ENCODE results near the gene ARMH2.

The ARMH2 gene

GRCh38 chr6:24798740-24799540 lies at the start of gene ARMH2:
TSS of gene ARMH2 (minus strand) at chr6:24798917. CDS start at chr6:24798857, 60 bp downstream.
- no peak for DNase-seq

- no peak for DNase-seq
Measured at GRCh38 chr6:24848461-24848860, 49.7 kb upstream of the ARMH2 start.

- no peak for DNase-seq
Measured at GRCh38 chr6:24847402-24847801, 48.7 kb upstream of the ARMH2 start.

- no peak for DNase-seq
Measured at GRCh38 chr6:24845578-24845977, 46.9 kb upstream of the ARMH2 start.

- DNase-seq, result no peak
Measured at GRCh38 chr6:24844903-24845302, 46.2 kb upstream of the ARMH2 start.

- DNase-seq, result no peak
Measured at GRCh38 chr6:24844061-24844460, 45.3 kb upstream of the ARMH2 start.

GRCh38 chr6:24840187-24840586 lies 41.5 kb upstream of the ARMH2 start:
- no peak for DNase-seq

- no peak for DNase-seq
Measured at GRCh38 chr6:24838994-24839393, 40.3 kb upstream of the ARMH2 start.

GRCh38 chr6:24838081-24838480 lies 39.4 kb upstream of the ARMH2 start:
- DNase-seq, result no peak

- no peak for DNase-seq
Measured at GRCh38 chr6:24836109-24836508, 37.4 kb upstream of the ARMH2 start.

- no peak for DNase-seq
Measured at GRCh38 chr6:24833711-24834386, 35.1 kb upstream of the ARMH2 start.

GRCh38 chr6:24832794-24833193 lies 34.1 kb upstream of the ARMH2 start:
- no peak for DNase-seq

- no peak for DNase-seq
Measured at GRCh38 chr6:24831771-24832716, 33.3 kb upstream of the ARMH2 start.

GRCh38 chr6:24829657-24830056 lies 30.9 kb upstream of the ARMH2 start:
- DNase-seq, result no peak

GRCh38 chr6:24827970-24828369 lies 29.3 kb upstream of the ARMH2 start:
- DNase-seq, result no peak

GRCh38 chr6:24827162-24827561 lies 28.4 kb upstream of the ARMH2 start:
- no peak for DNase-seq

GRCh38 chr6:24825130-24825630 lies 26.5 kb upstream of the ARMH2 start:
- no peak for DNase-seq

- DNase-seq, result no peak
Measured at GRCh38 chr6:24824142-24824938, 25.6 kb upstream of the ARMH2 start.

- no peak for DNase-seq
Measured at GRCh38 chr6:24823185-24823584, 24.5 kb upstream of the ARMH2 start.

- DNase-seq, result no peak
Measured at GRCh38 chr6:24822696-24823095, 24.0 kb upstream of the ARMH2 start.

GRCh38 chr6:24821860-24822444 lies 23.2 kb upstream of the ARMH2 start:
- no peak for DNase-seq

GRCh38 chr6:24818346-24818745 lies 19.6 kb upstream of the ARMH2 start:
- no peak for DNase-seq
